Measurements from ENCODE around the gene CD300LF.

CD300LF gene

DNA sequence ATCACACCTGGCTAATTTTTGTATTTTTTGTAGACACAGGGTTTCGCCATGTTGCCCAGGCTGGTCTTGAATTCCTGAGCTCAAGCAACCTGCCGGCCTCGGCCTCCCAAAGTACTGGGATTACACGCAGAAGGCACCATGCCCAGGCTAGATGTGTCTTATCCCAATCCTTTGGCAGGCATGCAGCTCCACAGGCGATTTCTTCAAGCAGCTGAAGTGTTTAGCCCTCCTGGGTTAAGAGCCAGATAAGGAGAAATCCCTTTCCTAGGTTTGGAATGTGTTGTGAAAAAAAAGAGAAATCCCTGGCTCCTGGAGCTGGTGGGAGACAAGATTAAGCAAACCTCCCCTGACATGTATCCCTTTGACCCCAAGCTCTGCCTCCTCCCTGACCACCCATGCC, 33.7 kb upstream of the CD300LF start:
- no peak for DNase-seq (ENCODE audit: low read depth, low spot score)

GRCh38 chr17:74745548-74746177, 32.9 kb upstream of the CD300LF start:
- DNase-seq (ENCODE audit: low read depth, low spot score): no peak

- peak; percentile 89 for DNase-seq (ENCODE audit: low read depth, low spot score)
These were observed 32.2 kb upstream of the CD300LF start for GRCh38 chr17:74744714-74745547.

GRCh38 chr17:74744349-74744713, 31.6 kb upstream of the CD300LF start:
- DNase-seq (ENCODE audit: low read depth, low spot score): no peak

GRCh38 chr17:74743755-74744154, 31.0 kb upstream of the CD300LF start:
- no peak for DNase-seq (ENCODE audit: low read depth, low spot score)

GRCh38 chr17:74742978-74743545, 30.3 kb upstream of the CD300LF start:
- no peak for DNase-seq (ENCODE audit: low read depth, low spot score)

DNA sequence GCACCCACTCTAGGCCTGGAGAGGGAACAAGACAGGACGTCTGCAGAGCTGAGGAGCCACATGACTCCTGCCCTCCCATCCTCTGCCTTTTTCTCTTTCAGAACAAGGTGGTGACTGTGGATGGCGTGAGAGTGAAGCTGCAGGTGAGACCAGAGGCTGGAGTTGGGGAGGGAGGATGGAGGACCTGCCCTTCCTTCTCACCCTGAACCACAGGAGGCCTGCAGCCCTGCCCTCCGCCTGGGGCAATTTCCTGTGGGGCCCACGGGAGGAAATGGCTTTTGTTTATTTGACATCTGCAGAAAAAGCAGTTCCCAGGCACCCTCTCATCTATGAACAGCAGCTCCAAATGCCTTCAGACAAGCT, 29.4 kb upstream of the CD300LF start:
- DNase-seq (ENCODE audit: low read depth, low spot score): no peak

DNA sequence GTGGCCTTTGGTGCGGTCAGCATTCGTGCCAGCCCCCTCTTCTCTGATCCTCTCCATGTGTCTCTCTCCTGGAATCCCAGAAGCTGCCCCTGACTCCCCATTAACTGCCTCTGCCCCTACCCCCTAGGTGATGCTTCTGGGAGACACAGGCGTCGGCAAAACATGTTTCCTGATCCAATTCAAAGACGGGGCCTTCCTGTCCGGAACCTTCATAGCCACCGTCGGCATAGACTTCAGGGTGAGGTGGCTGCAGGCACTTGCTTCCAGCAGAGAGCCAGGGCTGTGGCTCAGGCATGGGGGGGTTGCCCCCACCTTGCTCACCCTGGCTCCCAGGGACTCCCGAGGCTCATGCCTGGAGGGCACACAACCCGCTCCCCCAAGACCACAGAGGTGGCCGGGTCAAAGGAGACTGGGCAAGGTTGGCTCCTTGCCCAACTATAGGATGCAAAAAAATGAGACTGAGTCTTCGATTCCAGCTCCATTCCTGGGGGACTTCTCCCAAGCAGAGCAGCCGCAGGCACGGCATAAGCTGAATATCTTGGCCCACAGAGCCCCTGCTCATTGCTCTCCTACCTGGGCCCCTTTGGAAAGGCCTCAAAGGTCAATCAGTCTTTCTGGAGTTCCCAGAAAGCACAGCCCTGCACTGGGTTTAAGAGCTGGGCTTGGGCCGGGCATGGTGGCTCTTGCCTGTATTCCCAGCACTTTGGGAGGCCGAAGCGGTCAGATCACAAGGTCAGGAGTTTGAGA, 28.1 kb upstream of the CD300LF start:
- DNase-seq (ENCODE audit: low read depth, low spot score): no peak

GRCh38 chr17:74740173-74740572, 27.4 kb upstream of the CD300LF start:
- DNase-seq (ENCODE audit: low read depth, low spot score): no peak

- no peak for DNase-seq (ENCODE audit: low read depth, low spot score)
These were observed 26.6 kb upstream of the CD300LF start for GRCh38 chr17:74739227-74739831.

- no peak for DNase-seq (ENCODE audit: low read depth, low spot score)
These were observed 25.6 kb upstream of the CD300LF start for GRCh38 chr17:74738051-74738996.

GRCh38 chr17:74737299-74738050, 24.8 kb upstream of the CD300LF start:
- DNase-seq (ENCODE audit: low read depth, low spot score): no peak

DNA sequence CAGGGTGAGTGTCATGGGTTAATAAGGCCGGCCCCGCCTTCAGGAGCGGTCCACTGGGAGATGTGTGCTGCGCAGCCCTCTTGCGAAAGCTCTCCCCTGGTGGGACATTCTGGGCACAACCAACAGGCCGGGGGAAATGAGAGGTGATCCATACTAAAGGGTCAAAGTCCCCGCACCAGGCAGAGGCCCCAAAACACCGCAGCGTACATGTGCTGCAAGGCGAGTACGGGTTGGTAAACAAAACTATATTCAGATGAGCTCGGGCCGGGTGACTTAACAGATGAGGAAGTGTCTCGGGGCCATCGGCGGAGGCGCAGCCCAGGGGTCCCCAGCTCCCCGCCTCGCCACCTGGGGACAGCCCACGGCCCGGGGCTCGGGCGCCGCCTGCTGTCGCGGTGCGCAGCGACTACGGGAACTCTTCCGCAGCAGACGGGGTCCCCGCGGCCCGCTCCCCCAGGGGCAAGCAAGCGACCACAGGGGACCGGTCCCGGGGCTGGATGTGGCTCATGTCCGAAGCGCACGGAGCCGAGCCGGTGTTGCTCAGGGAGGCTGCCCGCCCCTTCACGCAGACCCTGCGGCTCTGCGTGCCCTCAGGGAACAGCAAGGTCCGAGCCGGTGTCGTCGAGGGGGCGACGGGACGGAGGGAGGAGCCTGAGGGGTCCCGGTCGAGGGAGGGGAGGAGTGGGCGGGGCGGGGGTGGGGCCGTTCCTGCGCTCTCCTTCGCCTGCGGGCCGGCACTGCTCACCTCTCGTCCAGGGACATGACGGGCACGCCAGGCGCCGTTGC, 24.0 kb upstream of the CD300LF start, which contains the start of gene RAB37:
Gene RAB37, plus strand, starts transcription at position 744 of the 786 bp plus-strand sequence. Its CDS starts 17 bp downstream, at position 761.
- no peak for DNase-seq (ENCODE audit: low read depth, low spot score)

GRCh38 chr17:74734256-74734655, 21.5 kb upstream of the CD300LF start:
- DNase-seq (ENCODE audit: low read depth, low spot score): no peak

GRCh38 chr17:74733365-74734122, 20.8 kb upstream of the CD300LF start:
- DNase-seq (ENCODE audit: low read depth, low spot score): no peak

DNA sequence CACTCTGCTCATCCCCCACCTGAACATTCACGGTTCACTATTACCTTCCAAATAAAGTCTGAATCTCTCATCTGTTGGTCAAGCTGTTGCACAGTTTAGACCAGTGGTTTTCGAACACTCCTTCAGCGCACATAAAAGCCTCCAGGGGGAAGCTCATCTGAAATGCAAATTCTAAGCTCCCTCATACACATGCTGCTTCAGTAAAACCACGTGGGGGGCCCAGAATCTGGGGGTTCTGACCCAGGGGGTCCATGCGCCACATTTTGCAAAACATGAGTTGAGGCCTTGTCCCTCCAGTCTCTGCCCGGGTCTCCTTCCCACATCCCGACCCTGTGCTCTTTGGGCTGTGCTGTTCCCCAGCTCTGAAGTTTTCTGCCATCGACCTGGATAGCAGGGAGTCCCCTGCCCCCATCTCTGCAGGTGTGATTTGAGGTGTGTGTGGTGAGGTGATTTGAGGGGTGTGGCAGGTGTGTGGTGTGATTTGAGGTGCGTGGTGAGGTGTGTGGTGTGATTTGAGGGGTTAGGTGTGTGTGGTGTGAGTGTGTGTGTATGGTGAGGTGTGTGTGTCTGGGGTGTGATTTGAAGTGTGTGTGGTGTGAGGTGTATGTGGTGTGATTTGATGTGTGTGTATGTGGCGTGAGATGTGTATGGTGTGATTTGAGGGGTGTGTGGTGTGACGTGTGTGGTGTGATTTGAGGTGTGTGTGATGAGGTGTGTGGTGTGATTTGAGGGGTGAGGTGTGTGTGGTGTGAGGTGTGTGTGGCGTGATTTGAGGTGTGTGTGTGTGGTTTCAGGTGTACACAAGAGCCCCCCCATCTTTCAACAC, 19.5 kb upstream of the CD300LF start:
- DNase-seq (ENCODE audit: low read depth, low spot score): no peak

- no peak for DNase-seq (ENCODE audit: low read depth, low spot score)
These were observed 18.6 kb upstream of the CD300LF start for GRCh38 chr17:74731347-74731605.
